ENCODE results near the gene KHK.
A peak's percentile ranks its signal among the peaks of the same experiment; 100 is the strongest.

The KHK gene

GRCh38 chr2:27080603-27080936, 6.0 kb upstream of the KHK start:
- TF ChIP-seq ZNF248 (tag by site-specific recombination; IDR thresholded peaks at IDR 0.05) = no peak
- TF ChIP-seq PBX3 (CRISPR knock-in tag; IDR thresholded peaks at IDR 0.05) = no peak
- ChIA-PET CTCF (interaction anchor here (0.6 to 1.5 kb wide), 11 partner anchors 13 to 1335 kb away, joined by 3 to 7 read pairs (median 3); partner anchors contain the start of genes AGBL5 and MPV17), POLR2A (interaction anchor here (1.0 to 4.1 kb wide), 5 partner anchors 8 to 47 kb away, joined by 3 to 45 read pairs (median 10); partner anchors contain the start of genes AGBL5, OST4 and TMEM214)
- Histone ChIP-seq H3K9me3 (ENCODE audit: control insufficient read depth, insufficient read depth, low read depth, low read length) (no peaks in the 10 kb centered on the region), H3K27ac (ENCODE audit: extremely low read depth, low read depth, low read length) (no peak overlapping the region), H3K4me3 (ENCODE audit: low read depth, low read length) (no peak overlapping the region), H3K36me3 (ENCODE audit: control insufficient read depth in 2 of 2, insufficient read depth in 1 of 2, low read length in 2 of 2) (no peaks in the 10 kb centered on the region), H3K4me1 (ENCODE audit: control insufficient read depth, insufficient read depth, low read length) (peaks cover 5% of the 10 kb centered on the region)

GRCh38 chr2:27081984-27082772, 4.4 kb upstream of the KHK start:
- no peak overlapping the region for H3K4me3 ChIP-seq (ENCODE audit: low read depth, low read length)
- peaks cover 8% of the 10 kb centered on the region for H3K4me1 ChIP-seq (ENCODE audit: control insufficient read depth, insufficient read depth, low read length)
- TF ChIP-seq ZNF548 (tag by site-specific recombination; IDR thresholded peaks at IDR 0.05) (no peak), ZNF184 (tag by site-specific recombination; IDR thresholded peaks at IDR 0.05) (no peak), ZFHX2 (tag by site-specific recombination; conservative IDR thresholded peaks at IDR 0.05) (peak; percentile 33), ZNF473 (tag by site-specific recombination; IDR thresholded peaks at IDR 0.05) (no peak)
- peak overlapping the region; percentile 57 for H3K27ac ChIP-seq (ENCODE audit: extremely low read depth, low read depth, low read length)
- ChIA-PET CTCF (interaction anchor here (0.6 to 1.5 kb wide), 5 partner anchors 13 to 236 kb away, joined by 3 to 8 read pairs (median 3); no protein-coding TSS in a partner anchor), POLR2A (interaction anchor here (1.0 to 4.1 kb wide), 4 partner anchors 10 to 32 kb away, joined by 4 to 45 read pairs (median 14); partner anchors contain the start of genes AGBL5 and OST4)
- H3K9me3 ChIP-seq (ENCODE audit: control insufficient read depth, insufficient read depth, low read depth, low read length) = no peaks in the 10 kb centered on the region
- H3K36me3 ChIP-seq (ENCODE audit: control insufficient read depth in 2 of 2, insufficient read depth in 1 of 2, low read length in 2 of 2) = no peaks in the 10 kb centered on the region

- POLR2A ChIA-PET = interaction anchor here (1.2 to 4.1 kb wide), 3 partner anchors 11 to 32 kb away, joined by 6 to 45 read pairs (median 23); partner anchors contain the start of genes AGBL5 and OST4
- no peak overlapping the region for H3K4me3 ChIP-seq (ENCODE audit: low read depth, low read length)
Measured at GRCh38 chr2:27082773-27083409, 3.7 kb upstream of the KHK start.

GRCh38 chr2:27083410-27084296, 2.9 kb upstream of the KHK start:
- POLR2A ChIA-PET = interaction anchor here (0.6 to 4.1 kb wide), 5 partner anchors 11 to 152 kb away, joined by 4 to 45 read pairs (median 7); partner anchors contain the start of genes AGBL5 and OST4
- CTCF ChIA-PET = interaction anchor here (0.6 to 2.9 kb wide), 5 partner anchors 11 to 286 kb away, joined by 3 to 11 read pairs (median 4); no protein-coding TSS in a partner anchor
- H3K4me3 ChIP-seq (ENCODE audit: low read depth, low read length) = no peak overlapping the region
- no peak overlapping the region for H3K27ac ChIP-seq (ENCODE audit: extremely low read depth, low read depth, low read length)
- peaks cover 8% of the 10 kb centered on the region for H3K4me1 ChIP-seq (ENCODE audit: control insufficient read depth, insufficient read depth, low read length)
- no peaks in the 10 kb centered on the region for H3K9me3 ChIP-seq (ENCODE audit: control insufficient read depth, insufficient read depth, low read depth, low read length)
- no peaks in the 10 kb centered on the region for H3K36me3 ChIP-seq (ENCODE audit: control insufficient read depth in 2 of 2, insufficient read depth in 1 of 2, low read length in 2 of 2)
- TF ChIP-seq ZNF423 (tag by site-specific recombination; IDR thresholded peaks at IDR 0.05) (no peak), PRDM4 (tag by site-specific recombination; IDR thresholded peaks at IDR 0.05) (no peak), ZNF776 (tag by site-specific recombination; IDR thresholded peaks at IDR 0.05; ENCODE audit: borderline replicate concordance) (no peak), ZNF76 (tag by site-specific recombination; IDR thresholded peaks at IDR 0.05; ENCODE audit: borderline replicate concordance, low read depth) (no peak), ZBTB48 (tag by site-specific recombination; IDR thresholded peaks at IDR 0.05) (no peak), ZNF639 (tag by site-specific recombination; IDR thresholded peaks at IDR 0.05) (no peak), ZIC2 (tag by site-specific recombination; IDR thresholded peaks at IDR 0.05) (no peak), ZNF785 (tag by site-specific recombination; IDR thresholded peaks at IDR 0.05) (no peak), HIC1 (tag by site-specific recombination; IDR thresholded peaks at IDR 0.05) (no peak)

More at GRCh38 chr2:27082773-27083409, 3.7 kb upstream of the KHK start:
- TF ChIP-seq ZNF121 (tag by site-specific recombination; IDR thresholded peaks at IDR 0.05) (no peak), ZFHX2 (tag by site-specific recombination; conservative IDR thresholded peaks at IDR 0.05) (0 out of 2 replicates have a peak, but pooled peaks have one; percentile 1)
- no peaks in the 10 kb centered on the region for H3K36me3 ChIP-seq (ENCODE audit: control insufficient read depth in 2 of 2, insufficient read depth in 1 of 2, low read length in 2 of 2)
- CTCF ChIA-PET = interaction anchor here (1.4 kb wide), 1 partner anchor 237 kb away, joined by 8 read pairs; no protein-coding TSS in a partner anchor
- H3K9me3 ChIP-seq (ENCODE audit: control insufficient read depth, insufficient read depth, low read depth, low read length) = no peaks in the 10 kb centered on the region
- no peak overlapping the region for H3K27ac ChIP-seq (ENCODE audit: extremely low read depth, low read depth, low read length)
- H3K4me1 ChIP-seq (ENCODE audit: control insufficient read depth, insufficient read depth, low read length) = peaks cover 8% of the 10 kb centered on the region
